AG08395 (cell line): ENCODE measurements around the gene TRABD.
A peak's percentile ranks its signal among the peaks of the same experiment; 100 is the strongest.

Experiments used
- DNase-seq: peaks from one replicate; pipeline ENCODE4 v3.0.0; 2012; ENCODE audit warnings: mixed read lengths, low spot score

Gene TRABD

GRCh38 chr22:50238755-50239154 lies 53.0 kb downstream of the TRABD start:
- no peak for DNase-seq

- DNase-seq: no peak
Measured at GRCh38 chr22:50242406-50242949, 56.8 kb downstream of the TRABD start.

- no peak for DNase-seq
Measured at GRCh38 chr22:50243685-50244419, 58.1 kb downstream of the TRABD start.

- DNase-seq: peak; percentile 93
Measured at GRCh38 chr22:50244420-50245213, 58.9 kb downstream of the TRABD start, which contains the start of gene TUBGCP6. TUBGCP6 (minus strand) TSS chr22:50245023; CDS start chr22:50244459, 564 bp downstream.

- DNase-seq: no peak
Measured at GRCh38 chr22:50245214-50246072, 59.7 kb downstream of the TRABD start.

GRCh38 chr22:50246242-50247175 lies 60.8 kb downstream of the TRABD start:
- DNase-seq: no peak

GRCh38 chr22:50247748-50248147 lies 62.0 kb downstream of the TRABD start:
- DNase-seq: peak; percentile 38

GRCh38 chr22:50248196-50249081 lies 62.7 kb downstream of the TRABD start:
- DNase-seq: no peak
